ENCODE measurements around the gene FKBP11. TPM values are rescaled to one million over a fixed set of nuclear protein-coding genes. Genes with fewer than 3 reads are reported as not detected.

FKBP11 gene
- total and polyA plus RNA-seq, 2 experiments from 2014 or later = 17.4 to 158 TPM

DNA sequence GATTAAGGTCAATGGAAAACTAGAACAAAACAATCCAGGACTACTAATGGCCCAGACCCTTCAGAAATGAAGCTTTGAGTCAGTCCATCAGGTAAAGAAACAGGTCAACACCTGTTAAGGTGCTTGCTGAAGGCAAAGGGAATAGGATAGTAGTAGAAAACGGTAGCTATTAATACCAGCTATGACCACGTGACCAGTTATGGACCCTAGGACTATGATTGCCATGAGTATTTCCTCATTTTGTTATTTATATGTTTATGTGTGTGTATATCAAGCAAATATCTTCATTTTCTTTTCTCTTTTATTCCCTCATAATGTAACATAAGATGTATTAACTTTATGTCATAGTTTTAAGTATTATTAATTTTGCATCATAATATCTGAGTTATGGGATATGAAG lies 25.6 kb downstream of the FKBP11 start:
- WGBS, 2 experiments (ENCODE audit: low coverage in 1 of 2, low lambda C conversion rate in 2 of 2, missing lambda C conversion rate in 2 of 2) = 61 to 63% methylated on average over 2 of the region's 2 CpGs
- Histone ChIP-seq H3K27me3 (replicated peaks; ENCODE audit: insufficient read depth) (no peaks in the 10 kb centered on the region; the same call in 1 of the 2 replicates), H3K9me2 (ENCODE audit: insufficient read depth) (no peaks in the 10 kb centered on the region), H3K9me3 (ENCODE audit: low read depth) (no peaks in the 10 kb centered on the region), H3F3A (ENCODE audit: insufficient read depth) (0 out of 2 replicates have a peak, but pooled peaks cover 9% of the 10 kb centered on the region), H3K27ac (no peak overlapping the region), H3K4me1 (ENCODE audit: insufficient read depth) (no peaks in the 10 kb centered on the region), H3K4me2 (ENCODE audit: unreplicated experiment) (no peak overlapping the region), H3K9ac (no peak overlapping the region), H3K4me3 (no peak overlapping the region), H4K20me1 (ENCODE audit: insufficient read depth) (no peaks in the 10 kb centered on the region), H3K79me2 (ENCODE audit: insufficient read depth) (no peaks in the 10 kb centered on the region), H3K36me3 (ENCODE audit: low read depth) (no peaks in the 10 kb centered on the region), H2AFZ (no peak overlapping the region)
- no peak for DNase-seq
- no peak for TF ChIP-seq EZH2phosphoT487 (IDR thresholded peaks at IDR 0.05; ENCODE audit: insufficient read depth, low read depth)
- no peak for TF ChIP-seq EZH2 (IDR thresholded peaks at IDR 0.05; ENCODE audit: insufficient read depth, poor library complexity, severe bottlenecking)
- in situ Hi-C loops (cut with MboI) = no loop called here

DNA sequence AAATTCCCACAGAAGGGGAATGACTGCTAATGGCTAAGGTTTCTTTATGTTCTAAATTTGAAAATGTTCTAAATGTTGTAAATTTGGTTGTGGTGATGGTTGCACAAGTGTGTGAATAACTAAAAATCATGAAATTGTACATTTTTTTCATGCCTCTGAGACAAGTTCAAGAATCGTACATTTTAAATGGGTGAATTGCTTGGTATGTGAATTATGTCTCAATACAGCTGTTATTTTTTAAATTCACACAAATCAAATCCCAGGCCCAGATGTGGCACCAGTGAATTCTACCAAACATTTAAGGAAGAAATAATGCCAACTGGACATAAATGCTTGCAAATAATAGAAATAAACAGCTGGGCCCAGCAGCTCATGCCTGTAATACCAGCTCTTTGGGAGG lies 31.0 kb downstream of the FKBP11 start:
- in situ Hi-C loops (cut with MboI) = no loop called here
- WGBS, 2 experiments (ENCODE audit: low coverage in 1 of 2, low lambda C conversion rate in 2 of 2, missing lambda C conversion rate in 2 of 2) = 0 to 6% methylated on average over 1 of the region's 1 CpG
- no peak overlapping the region for H2AFZ ChIP-seq

DNA sequence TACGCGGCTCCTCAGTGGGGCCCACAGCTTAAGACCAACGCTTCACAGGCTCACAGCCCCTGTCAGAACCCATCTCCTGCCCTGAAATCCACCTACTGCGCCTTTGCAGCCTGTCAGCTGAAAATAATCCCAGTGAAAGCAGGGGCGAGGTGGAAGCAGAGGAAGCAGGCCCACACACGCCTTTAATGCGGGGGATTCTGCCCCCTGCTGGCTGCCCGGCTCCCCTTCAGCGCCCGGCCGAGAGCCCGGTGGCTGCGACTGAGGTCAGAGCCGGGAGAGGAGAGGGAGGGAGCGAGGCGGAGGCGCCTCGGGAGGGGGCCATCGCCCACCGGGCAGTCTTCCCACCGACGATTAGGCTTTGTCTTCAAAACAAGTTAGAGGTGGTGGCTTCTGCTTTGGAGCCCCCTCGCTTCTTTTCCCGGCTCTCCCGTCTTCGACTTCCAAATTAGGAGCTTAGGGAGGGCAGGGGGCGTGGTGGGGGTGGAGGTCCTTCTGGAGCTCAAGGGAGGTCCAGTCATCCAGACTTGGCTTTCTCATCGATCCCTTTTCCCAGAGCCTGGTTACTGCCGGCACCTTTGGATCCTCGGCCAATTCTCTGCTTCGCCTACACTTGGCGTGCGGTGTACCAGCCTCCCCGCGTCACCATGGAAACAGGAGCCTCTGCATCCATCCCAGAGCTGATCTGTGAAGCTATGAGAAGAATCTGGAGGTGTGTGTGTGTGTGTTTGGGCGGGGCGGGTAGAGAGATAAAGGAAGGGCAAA lies 34.5 kb downstream of the FKBP11 start:
- Histone ChIP-seq H3F3A (ENCODE audit: insufficient read depth) (no peaks in the 10 kb centered on the region), H3K27me3 (replicated peaks; ENCODE audit: insufficient read depth) (0 out of 2 replicates have a peak, but pooled peaks cover 5% of the 10 kb centered on the region), H3K4me1 (ENCODE audit: insufficient read depth) (peaks cover 3% of the 10 kb centered on the region; the same call in 1 of the 2 replicates), H4K20me1 (ENCODE audit: insufficient read depth) (no peaks in the 10 kb centered on the region), H3K36me3 (ENCODE audit: low read depth) (no peaks in the 10 kb centered on the region), H3K4me3 (peak overlapping the region; percentile 64), H3K9me3 (ENCODE audit: low read depth) (no peaks in the 10 kb centered on the region), H3K27ac (no peak overlapping the region), H3K9me2 (ENCODE audit: insufficient read depth) (no peaks in the 10 kb centered on the region), H3K79me2 (ENCODE audit: insufficient read depth) (no peaks in the 10 kb centered on the region), H2AFZ (peak overlapping the region; percentile 83), H3K9ac (peak overlapping the region; percentile 53), H3K4me2 (ENCODE audit: unreplicated experiment) (peak overlapping the region; percentile 54)
- in situ Hi-C loops (cut with MboI) = no loop called here
- 4 to 6% methylated on average over 33 to 34 of the region's 37 CpGs for WGBS, 2 experiments (ENCODE audit: low coverage in 1 of 2, low lambda C conversion rate in 2 of 2, missing lambda C conversion rate in 2 of 2)
- peak; percentile 87 for DNase-seq
- TF ChIP-seq EZH2 (IDR thresholded peaks at IDR 0.05; ENCODE audit: insufficient read depth, poor library complexity, severe bottlenecking) = no peak
- TF ChIP-seq EZH2phosphoT487 (IDR thresholded peaks at IDR 0.05; ENCODE audit: insufficient read depth, low read depth) = no peak

More for the DNA sequence above, 31.0 kb downstream of the FKBP11 start:
- H3K4me3 ChIP-seq = no peak overlapping the region
- peaks cover 5% of the 10 kb centered on the region; the same call in 1 of the 2 replicates for H3K27me3 ChIP-seq (replicated peaks; ENCODE audit: insufficient read depth)
- H3K27ac ChIP-seq = no peak overlapping the region
- no peaks in the 10 kb centered on the region for H3K9me3 ChIP-seq (ENCODE audit: low read depth)
- no peak overlapping the region for H3K9ac ChIP-seq
- no peaks in the 10 kb centered on the region for H3K9me2 ChIP-seq (ENCODE audit: insufficient read depth)
- no peak for TF ChIP-seq EZH2 (IDR thresholded peaks at IDR 0.05; ENCODE audit: insufficient read depth, poor library complexity, severe bottlenecking)
- no peak for TF ChIP-seq EZH2phosphoT487 (IDR thresholded peaks at IDR 0.05; ENCODE audit: insufficient read depth, low read depth)
- no peak for DNase-seq
- no peaks in the 10 kb centered on the region for H3F3A ChIP-seq (ENCODE audit: insufficient read depth)
- peaks cover 3% of the 10 kb centered on the region; the same call in 1 of the 2 replicates for H3K4me1 ChIP-seq (ENCODE audit: insufficient read depth)
- H4K20me1 ChIP-seq (ENCODE audit: insufficient read depth) = no peaks in the 10 kb centered on the region
- no peaks in the 10 kb centered on the region for H3K36me3 ChIP-seq (ENCODE audit: low read depth)
- no peak overlapping the region for H3K4me2 ChIP-seq (ENCODE audit: unreplicated experiment)
- H3K79me2 ChIP-seq (ENCODE audit: insufficient read depth) = no peaks in the 10 kb centered on the region

DNA sequence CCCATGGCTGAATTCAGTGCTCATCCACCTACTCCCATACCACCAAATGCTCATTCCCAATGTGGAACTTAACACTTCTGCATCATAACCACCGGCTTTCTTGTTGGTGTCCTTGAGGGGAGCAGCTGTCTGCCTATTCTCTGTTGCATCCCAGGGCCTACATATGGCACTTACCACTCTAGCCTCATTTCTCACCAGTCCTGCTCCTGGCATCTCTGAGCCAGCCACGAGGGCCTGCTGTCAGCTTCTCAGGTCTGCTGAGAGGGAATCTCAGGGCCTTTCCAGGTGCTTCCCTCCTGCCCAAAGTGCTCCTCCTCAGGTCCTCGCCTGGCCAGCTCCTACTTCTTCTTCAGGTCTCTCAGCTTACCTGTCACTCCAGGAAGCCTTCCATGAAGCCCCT lies 35.6 kb downstream of the FKBP11 start:
- in situ Hi-C loops (cut with MboI) = no loop called here

More for the DNA sequence above, 35.6 kb downstream of the FKBP11 start:
- 54 to 57% methylated on average over 3 of the region's 3 CpGs for WGBS, 2 experiments (ENCODE audit: low coverage in 1 of 2, low lambda C conversion rate in 2 of 2, missing lambda C conversion rate in 2 of 2)
- Histone ChIP-seq H3K4me1 (ENCODE audit: insufficient read depth) (peaks cover 3% of the 10 kb centered on the region; the same call in 1 of the 2 replicates), H4K20me1 (ENCODE audit: insufficient read depth) (no peaks in the 10 kb centered on the region), H3K27ac (no peak overlapping the region), H3K9me3 (ENCODE audit: low read depth) (no peaks in the 10 kb centered on the region), H3K4me3 (no peak overlapping the region), H3K27me3 (replicated peaks; ENCODE audit: insufficient read depth) (0 out of 2 replicates have a peak, but pooled peaks cover 5% of the 10 kb centered on the region), H3K9me2 (ENCODE audit: insufficient read depth) (no peaks in the 10 kb centered on the region), H3F3A (ENCODE audit: insufficient read depth) (no peaks in the 10 kb centered on the region), H3K9ac (no peak overlapping the region), H3K79me2 (ENCODE audit: insufficient read depth) (no peaks in the 10 kb centered on the region), H3K4me2 (ENCODE audit: unreplicated experiment) (no peak overlapping the region), H3K36me3 (ENCODE audit: low read depth) (no peaks in the 10 kb centered on the region), H2AFZ (no peak overlapping the region)
- TF ChIP-seq EZH2phosphoT487 (IDR thresholded peaks at IDR 0.05; ENCODE audit: insufficient read depth, low read depth) (no peak), EZH2 (IDR thresholded peaks at IDR 0.05; ENCODE audit: insufficient read depth, poor library complexity, severe bottlenecking) (no peak)
- no peak for DNase-seq
